Measurements from ENCODE around the gene GAS2L1. TPM values are rescaled to one million over a fixed set of nuclear protein-coding genes. Genes with fewer than 3 reads are reported as not detected.

Gene GAS2L1
- total RNA-seq, 1 donor from 2014 or later, result 31.8 TPM

GRCh38 chr22:29306835-29307595 lies 565 bp downstream of the GAS2L1 start:
- peak; percentile 90 for DNase-seq (ENCODE audit: low spot score)
- ATAC-seq, result peak; percentile 64
- intact Hi-C loops (cut with DNase I), result loop anchor here (10.0 kb wide), 1 partner anchor 48 kb away; no protein-coding TSS in a partner anchor

GRCh38 chr22:29307596-29308147 lies 1.2 kb downstream of the GAS2L1 start:
- intact Hi-C loops (cut with DNase I), result loop anchor here (10.0 kb wide), 1 partner anchor 47 kb away; no protein-coding TSS in a partner anchor
- no peak for DNase-seq (ENCODE audit: low spot score)

GRCh38 chr22:29308148-29308790 lies 1.8 kb downstream of the GAS2L1 start:
- DNase-seq (ENCODE audit: low spot score) (peak; percentile 58), ATAC-seq (no peak)
- intact Hi-C loops (cut with DNase I), result loop anchor here (10.0 kb wide), 1 partner anchor 47 kb away; no protein-coding TSS in a partner anchor

More at GRCh38 chr22:29307596-29308147, 1.2 kb downstream of the GAS2L1 start:
- no peak for ATAC-seq

GRCh38 chr22:29308791-29309262 lies 2.4 kb downstream of the GAS2L1 start:
- ATAC-seq (no peak), DNase-seq (ENCODE audit: low spot score) (no peak)
- intact Hi-C loops (cut with DNase I), result loop anchor here (10.0 kb wide), 1 partner anchor 46 kb away; no protein-coding TSS in a partner anchor

- DNase-seq (ENCODE audit: low spot score) (peak; percentile 63), ATAC-seq (no peak)
These were observed 3.0 kb downstream of the GAS2L1 start for GRCh38 chr22:29309332-29310064.

GRCh38 chr22:29310065-29310862 lies 3.8 kb downstream of the GAS2L1 start:
- DNase-seq (ENCODE audit: low spot score) (no peak), ATAC-seq (peak; percentile 11)
- intact Hi-C loops (cut with DNase I), result no loop called here

More at GRCh38 chr22:29309332-29310064, 3.0 kb downstream of the GAS2L1 start:
- intact Hi-C loops (cut with DNase I), result loop anchor here (10.0 kb wide), 1 partner anchor 45 kb away; no protein-coding TSS in a partner anchor

GRCh38 chr22:29310863-29311339 lies 4.5 kb downstream of the GAS2L1 start:
- ATAC-seq, result peak; percentile 91
- intact Hi-C loops (cut with DNase I), result no loop called here
- DNase-seq (ENCODE audit: low spot score), result peak; percentile 98

GRCh38 chr22:29311464-29312217 lies 5.2 kb downstream of the GAS2L1 start:
- ATAC-seq (peak; percentile 0), DNase-seq (ENCODE audit: low spot score) (peak; percentile 73)
- intact Hi-C loops (cut with DNase I), result no loop called here

GRCh38 chr22:29312218-29313125 lies 6.0 kb downstream of the GAS2L1 start:
- intact Hi-C loops (cut with DNase I), result no loop called here
- DNase-seq (ENCODE audit: low spot score) (peak; percentile 66), ATAC-seq (no peak)

GRCh38 chr22:29313126-29313575 lies 6.7 kb downstream of the GAS2L1 start:
- peak; percentile 59 for DNase-seq (ENCODE audit: low spot score)

GRCh38 chr22:29313576-29314466 lies 7.4 kb downstream of the GAS2L1 start:
- no peak for ATAC-seq
- intact Hi-C loops (cut with DNase I), result no loop called here
- DNase-seq (ENCODE audit: low spot score), result peak; percentile 63

More at GRCh38 chr22:29313126-29313575, 6.7 kb downstream of the GAS2L1 start:
- intact Hi-C loops (cut with DNase I), result no loop called here
- no peak for ATAC-seq

- intact Hi-C loops (cut with DNase I), result no loop called here
- ATAC-seq (no peak), DNase-seq (ENCODE audit: low spot score) (peak; percentile 55)
These were observed 8.3 kb downstream of the GAS2L1 start for GRCh38 chr22:29314537-29315285.

GRCh38 chr22:29315286-29316140 lies 9.1 kb downstream of the GAS2L1 start, which contains the start of gene RASL10A:
RASL10A (minus strand) TSS chr22:29315697; CDS start chr22:29315246, 451 bp downstream.
- ATAC-seq (no peak), DNase-seq (ENCODE audit: low spot score) (no peak)
- intact Hi-C loops (cut with DNase I), result no loop called here

Measured in sciatic nerve (tissue), 2 donors.